ENCODE data around the gene ERC2. TPM values are rescaled to one million over a fixed set of nuclear protein-coding genes. Genes with fewer than 3 reads are reported as not detected.

Gene ERC2
- total and polyA plus RNA-seq, 2 donors (not counting 3 experiments of a cell fraction or from before 2014, with no cell fraction given): 5.6 to 15.5 TPM

DNA sequence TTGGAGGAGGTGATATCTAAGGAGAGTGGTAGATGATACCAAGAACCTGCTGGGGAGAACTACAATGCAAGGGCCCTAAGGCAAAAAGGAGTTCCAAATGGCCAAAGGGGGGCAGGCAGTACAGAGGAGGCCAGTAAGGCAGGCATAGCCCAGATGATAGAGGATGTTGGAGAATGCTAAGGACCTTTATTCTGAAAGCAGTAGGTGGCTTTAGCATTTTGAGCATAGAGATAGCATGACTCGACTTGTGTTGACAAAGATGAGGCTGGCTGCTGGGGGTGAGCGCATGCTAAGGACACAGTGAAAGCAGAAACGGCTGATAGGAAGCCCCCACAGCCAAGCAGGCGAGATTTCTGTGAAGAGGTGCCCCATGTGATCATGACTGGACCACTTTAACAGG lies 419.3 kb downstream of the ERC2 start:
- no TSS peak for BruUV-seq (replicated peaks)
- CTCF ChIA-PET: no interaction called here

More for the DNA sequence above, 419.3 kb downstream of the ERC2 start:
- no peaks in the 10 kb centered on the region for H3K9me3 ChIP-seq (replicated peaks; ENCODE audit: control insufficient read depth, insufficient read depth, low read length)
- H3K9me1 ChIP-seq (replicated peaks; ENCODE audit: control insufficient read depth, extremely low read depth, insufficient read depth, low read length): no peaks in the 10 kb centered on the region
- POLR2A ChIA-PET: no interaction called here
- no peaks in the 10 kb centered on the region for H3K4me1 ChIP-seq (ENCODE audit: control insufficient read depth, extremely low read depth, insufficient read depth, low read length)
- dilution Hi-C loops (cut with MboI; ENCODE audit: extremely low pct_ligation_motif_present, low sequenced_read_pairs) (no loop called here), intact Hi-C loops (cut with micrococcal nuclease) (loop anchor here (10.0 kb wide), 1 partner anchor 254 kb away; no protein-coding TSS in a partner anchor)
- H2AFZ ChIP-seq (ENCODE audit: low read depth, low read length): no peak overlapping the region
- no peak for TF ChIP-seq JUN (IDR thresholded peaks at IDR 0.05; ENCODE audit: borderline replicate concordance, insufficient read depth, insufficient read length, low read depth)
- TF ChIP-seq, protein P1, sequence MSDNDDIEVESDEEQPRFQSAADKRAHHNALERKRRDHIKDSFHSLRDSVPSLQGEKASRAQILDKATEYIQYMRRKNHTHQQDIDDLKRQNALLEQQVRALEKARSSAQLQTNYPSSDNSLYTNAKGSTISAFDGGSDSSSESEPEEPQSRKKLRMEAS (IDR thresholded peaks at IDR 0.05; ENCODE audit: insufficient read depth, insufficient read length): no peak
- TF ChIP-seq POLR2AphosphoS5 (IDR thresholded peaks at IDR 0.05; ENCODE audit: insufficient read depth, low read depth, low read length): no peak
- no peak for TF ChIP-seq MYC (IDR thresholded peaks at IDR 0.05; ENCODE audit: low read depth, low read length)
- no peak for TF ChIP-seq EZH2 (IDR thresholded peaks at IDR 0.05; ENCODE audit: borderline replicate concordance, low read depth, low read length, severe bottlenecking)
- TF ChIP-seq POLR2A (IDR thresholded peaks at IDR 0.05; ENCODE audit: low read depth, low read length): no peak
- TF ChIP-seq GATA2 (IDR thresholded peaks at IDR 0.05; ENCODE audit: insufficient read depth, insufficient read length, low read depth, low read length): no peak
- TF ChIP-seq FOS (IDR thresholded peaks at IDR 0.05; ENCODE audit: borderline replicate concordance, insufficient read depth, low read length): no peak
- TF ChIP-seq, protein P2, sequence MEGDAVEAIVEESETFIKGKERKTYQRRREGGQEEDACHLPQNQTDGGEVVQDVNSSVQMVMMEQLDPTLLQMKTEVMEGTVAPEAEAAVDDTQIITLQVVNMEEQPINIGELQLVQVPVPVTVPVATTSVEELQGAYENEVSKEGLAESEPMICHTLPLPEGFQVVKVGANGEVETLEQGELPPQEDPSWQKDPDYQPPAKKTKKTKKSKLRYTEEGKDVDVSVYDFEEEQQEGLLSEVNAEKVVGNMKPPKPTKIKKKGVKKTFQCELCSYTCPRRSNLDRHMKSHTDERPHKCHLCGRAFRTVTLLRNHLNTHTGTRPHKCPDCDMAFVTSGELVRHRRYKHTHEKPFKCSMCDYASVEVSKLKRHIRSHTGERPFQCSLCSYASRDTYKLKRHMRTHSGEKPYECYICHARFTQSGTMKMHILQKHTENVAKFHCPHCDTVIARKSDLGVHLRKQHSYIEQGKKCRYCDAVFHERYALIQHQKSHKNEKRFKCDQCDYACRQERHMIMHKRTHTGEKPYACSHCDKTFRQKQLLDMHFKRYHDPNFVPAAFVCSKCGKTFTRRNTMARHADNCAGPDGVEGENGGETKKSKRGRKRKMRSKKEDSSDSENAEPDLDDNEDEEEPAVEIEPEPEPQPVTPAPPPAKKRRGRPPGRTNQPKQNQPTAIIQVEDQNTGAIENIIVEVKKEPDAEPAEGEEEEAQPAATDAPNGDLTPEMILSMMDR (IDR thresholded peaks at IDR 0.05; ENCODE audit: extremely low read depth in 1 of 2, insufficient read depth in 1 of 2, low read depth in 1 of 2, low read length in 2 of 2): no peak
- no peaks in the 10 kb centered on the region for H3K36me3 ChIP-seq (ENCODE audit: control insufficient read depth in 2 of 2, extremely low read depth in 1 of 2, insufficient read depth in 2 of 2, low read length in 2 of 2)
- no peaks in the 10 kb centered on the region for H3K79me2 ChIP-seq (ENCODE audit: control insufficient read depth, insufficient read depth, low read length)
- DNase-seq (ENCODE audit: low read depth, low spot score): no peak
- no peak overlapping the region for H3K4me2 ChIP-seq (ENCODE audit: insufficient read depth, low read length)
- H3K27ac ChIP-seq (ENCODE audit: insufficient read depth, low read depth, low read length): no peak overlapping the region
- no peaks in the 10 kb centered on the region for H4K20me1 ChIP-seq (replicated peaks; ENCODE audit: control insufficient read depth, extremely low read depth, insufficient read depth, low read length)
- no peak overlapping the region for H3K4me3 ChIP-seq (replicated peaks in 1 of 3; ENCODE audit: insufficient read depth in 1 of 3, low read depth in 1 of 3, low read length in 3 of 3)
- H3K27me3 ChIP-seq (ENCODE audit: control insufficient read depth in 2 of 2, insufficient read depth in 2 of 2, low read length in 2 of 2): no peaks in the 10 kb centered on the region
- H3K9ac ChIP-seq (replicated peaks; ENCODE audit: extremely low read depth, insufficient read depth, low read length): no peak overlapping the region
- FAIRE-seq: no peak
